HG02759 (cell line): Measurements from ENCODE around the gene KIAA1217.
A peak's percentile ranks its signal among the peaks of the same experiment; 100 is the strongest.

ENCODE experiments used
- ATAC-seq: cut with Tn5 transposase; IDR thresholded peaks from one replicate; pipeline ENCODE4 v1.9.1; 2021; ENCODE audit warnings: mild to moderate bottlenecking, moderate library complexity; ENCODE audit not compliant: unreplicated experiment

The KIAA1217 gene

GRCh38 chr10:24209432-24209771 is 464 bp downstream of the KIAA1217 start:
- ATAC-seq: peak; percentile 44

- peak; percentile 68 for ATAC-seq
Measured at GRCh38 chr10:24209946-24210491, 1.1 kb downstream of the KIAA1217 start.

GRCh38 chr10:24210501-24210900 is 1.6 kb downstream of the KIAA1217 start:
- peak; percentile 1 for ATAC-seq

GRCh38 chr10:24213266-24213665 is 4.3 kb downstream of the KIAA1217 start:
- no peak for ATAC-seq

- ATAC-seq: no peak
Measured at GRCh38 chr10:24213881-24214280, 4.9 kb downstream of the KIAA1217 start.

GRCh38 chr10:24214762-24215161 is 5.8 kb downstream of the KIAA1217 start:
- ATAC-seq: no peak

GRCh38 chr10:24215196-24215595 is 6.3 kb downstream of the KIAA1217 start:
- no peak for ATAC-seq

- ATAC-seq: no peak
Measured at GRCh38 chr10:24215603-24216002, 6.7 kb downstream of the KIAA1217 start.

- ATAC-seq: no peak
Measured at GRCh38 chr10:24219963-24220362, 11.0 kb downstream of the KIAA1217 start.

- no peak for ATAC-seq
Measured at GRCh38 chr10:24223341-24223740, 14.4 kb downstream of the KIAA1217 start.

GRCh38 chr10:24223953-24224352 is 15.0 kb downstream of the KIAA1217 start:
- ATAC-seq: no peak

GRCh38 chr10:24228642-24229041 is 19.7 kb downstream of the KIAA1217 start:
- ATAC-seq: no peak

- no peak for ATAC-seq
Measured at GRCh38 chr10:24229909-24230308, 21.0 kb downstream of the KIAA1217 start.

- ATAC-seq: no peak
Measured at GRCh38 chr10:24231200-24231599, 22.3 kb downstream of the KIAA1217 start.

GRCh38 chr10:24234784-24235183 is 25.8 kb downstream of the KIAA1217 start:
- ATAC-seq: no peak

- ATAC-seq: no peak
Measured at GRCh38 chr10:24235471-24235870, 26.5 kb downstream of the KIAA1217 start.

- ATAC-seq: no peak
Measured at GRCh38 chr10:24237801-24238395, 29.0 kb downstream of the KIAA1217 start.

GRCh38 chr10:24238519-24239247 is 29.7 kb downstream of the KIAA1217 start:
- no peak for ATAC-seq

GRCh38 chr10:24239289-24240040 is 30.5 kb downstream of the KIAA1217 start:
- no peak for ATAC-seq

- ATAC-seq: no peak
Measured at GRCh38 chr10:24240041-24240751, 31.3 kb downstream of the KIAA1217 start.

GRCh38 chr10:24241536-24242040 is 32.6 kb downstream of the KIAA1217 start:
- ATAC-seq: no peak
